HG03064 (cell line): Measurements from ENCODE around the gene ITGB1.
"Not testable (repeated sequence)": the region's sequence is repeated elsewhere in the genome, so short reads cannot be mapped to it uniquely, and the experiment has no call there.

Experiments
- ATAC-seq: cut with Tn5 transposase; IDR thresholded peaks from one replicate; pipeline ENCODE4 v1.9.1; 2021; ENCODE audit warnings: low read depth; ENCODE audit not compliant: unreplicated experiment

Gene ITGB1

GRCh38 chr10:32958085-32959005, at the start of gene ITGB1:
Gene ITGB1, minus strand, starts transcription at chr10:32958230. Its CDS starts 22,672 bp downstream, at chr10:32935558.
- ATAC-seq: peak; percentile 70

DNA sequence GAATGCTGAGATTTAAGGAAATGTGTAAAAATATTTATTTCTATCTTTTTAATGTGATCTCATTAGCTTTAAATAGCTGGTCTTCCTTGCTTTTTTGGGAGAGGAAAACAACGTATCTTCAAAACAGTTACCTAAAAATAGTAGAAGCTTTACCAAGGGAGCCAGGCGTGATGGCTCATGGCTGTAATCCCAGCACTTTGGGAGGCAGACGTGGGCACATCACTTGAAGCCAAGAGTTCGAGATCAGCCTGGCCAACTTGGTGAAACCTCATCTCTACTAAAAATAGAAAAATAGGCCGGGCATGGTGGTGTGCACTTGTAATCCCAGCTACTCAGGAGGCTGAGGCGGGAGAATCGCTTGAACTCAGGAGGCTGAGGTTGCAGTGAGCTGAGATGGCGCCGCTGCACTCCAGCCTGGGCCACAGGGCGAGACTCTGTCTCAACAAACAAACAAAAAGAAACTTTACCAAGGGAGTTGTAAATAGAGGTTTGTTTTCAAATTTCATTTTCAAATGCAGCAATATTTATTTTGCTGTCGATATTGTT, 48.4 kb upstream of the ITGB1 start:
- ATAC-seq: no peak

DNA sequence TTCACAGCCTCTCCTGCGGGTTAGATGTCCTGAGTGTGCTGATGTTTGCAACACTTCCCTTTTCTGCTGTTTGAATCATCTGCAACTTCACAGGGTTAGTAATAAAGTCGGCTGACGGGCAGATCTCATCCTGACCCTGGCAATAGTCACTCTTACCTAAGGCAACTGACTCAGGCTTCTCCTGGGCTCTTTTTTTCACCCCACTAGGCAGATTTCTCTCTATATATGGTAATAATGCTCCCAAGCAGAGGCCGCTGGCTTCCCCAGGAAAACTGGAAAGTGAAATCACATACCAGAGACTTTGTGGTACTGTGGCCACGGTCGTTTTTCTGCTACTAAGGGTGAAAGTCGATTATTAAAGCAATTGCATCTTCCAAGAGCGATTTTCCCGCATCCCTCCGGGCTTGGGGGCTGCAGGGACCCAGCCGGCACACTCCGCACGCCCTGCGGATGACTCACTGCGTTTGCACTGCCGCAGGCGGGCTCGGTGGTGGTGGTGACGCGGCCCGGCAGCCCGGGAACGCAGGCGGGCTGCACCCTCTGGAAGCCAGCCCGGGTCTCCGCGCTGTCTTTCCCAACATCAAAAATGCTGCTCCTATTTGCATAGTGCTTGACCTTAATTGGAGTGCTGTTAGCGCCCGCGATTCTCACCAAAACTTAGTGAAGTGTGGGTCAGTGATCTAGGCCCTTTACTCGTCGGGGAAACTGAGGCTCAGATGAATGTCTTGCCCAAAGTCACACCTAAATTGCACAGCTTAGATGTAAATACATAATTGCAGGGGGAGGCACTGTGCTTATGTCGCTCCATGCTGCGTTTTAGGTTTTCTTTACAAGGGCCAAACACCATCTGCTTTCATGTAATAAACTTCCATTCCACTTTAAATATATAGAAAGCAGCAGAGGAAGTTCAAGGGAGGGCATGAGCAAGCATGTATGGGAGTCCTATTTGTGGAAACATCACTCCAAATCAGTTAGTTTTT, 47.6 kb upstream of the ITGB1 start:
- ATAC-seq: no peak

DNA sequence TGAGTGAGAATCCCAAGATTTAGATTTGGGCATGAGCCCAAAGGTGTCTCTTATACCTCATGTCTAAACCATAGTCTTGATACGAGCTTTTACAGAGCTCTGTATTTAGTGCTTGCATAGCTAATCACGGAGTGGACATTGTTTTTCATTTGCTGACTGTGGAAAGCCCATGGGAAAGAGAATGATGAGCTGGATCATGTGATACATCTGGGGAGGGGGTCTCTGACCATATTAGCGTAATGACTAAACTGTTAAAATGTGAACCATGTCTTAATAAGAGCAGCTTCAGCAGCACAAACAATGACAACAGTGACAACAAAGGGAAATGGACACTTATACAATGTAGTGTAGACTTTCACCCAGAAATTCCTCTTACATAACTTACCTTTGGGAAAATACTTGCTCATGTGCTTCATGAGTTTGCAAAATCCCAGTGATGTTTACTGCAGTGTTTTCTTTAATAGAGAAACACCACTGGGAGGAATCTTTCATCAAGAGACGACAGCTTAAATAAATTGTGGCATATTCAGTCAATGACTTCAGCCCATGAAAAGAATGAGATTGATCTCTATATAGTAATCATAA, 44.0 kb upstream of the ITGB1 start:
- no peak for ATAC-seq

- not testable (repeated sequence) for ATAC-seq
These were observed 40.1 kb upstream of the ITGB1 start for GRCh38 chr10:32998060-32998581.

- ATAC-seq: no peak
These were observed 37.7 kb upstream of the ITGB1 start for GRCh38 chr10:32995751-32996150.

- ATAC-seq: no peak
These were observed 37.1 kb upstream of the ITGB1 start for GRCh38 chr10:32995066-32995622.

- not testable (repeated sequence) for ATAC-seq
These were observed 36.6 kb upstream of the ITGB1 start for GRCh38 chr10:32994632-32995031.

DNA sequence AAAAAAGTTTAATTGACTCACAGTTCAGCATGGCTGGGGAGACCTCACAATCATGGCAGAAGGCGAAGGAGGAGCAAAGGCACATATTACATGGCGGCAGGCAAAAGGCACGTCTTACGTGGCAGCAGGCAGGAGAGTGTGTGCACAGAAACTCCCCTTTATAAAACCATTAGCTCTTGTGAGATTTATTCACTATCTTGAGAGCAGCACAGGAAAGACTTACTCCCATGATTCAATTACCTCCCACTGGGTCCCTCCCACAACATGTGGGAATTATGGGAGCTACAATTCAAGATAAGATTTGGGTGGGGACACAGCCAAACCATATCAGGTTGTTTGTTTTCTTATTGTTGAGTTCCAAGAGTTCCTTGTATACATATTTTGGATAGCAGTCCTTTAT, 34.3 kb upstream of the ITGB1 start:
- ATAC-seq: not testable (repeated sequence)

GRCh38 chr10:32990811-32991210, 32.8 kb upstream of the ITGB1 start:
- ATAC-seq: no peak

- no peak for ATAC-seq
These were observed 30.6 kb upstream of the ITGB1 start for GRCh38 chr10:32988604-32989003.

- ATAC-seq: no peak
These were observed 29.1 kb upstream of the ITGB1 start for GRCh38 chr10:32987172-32987571.

- ATAC-seq: no peak
These were observed 27.8 kb upstream of the ITGB1 start for GRCh38 chr10:32985775-32986350.

DNA sequence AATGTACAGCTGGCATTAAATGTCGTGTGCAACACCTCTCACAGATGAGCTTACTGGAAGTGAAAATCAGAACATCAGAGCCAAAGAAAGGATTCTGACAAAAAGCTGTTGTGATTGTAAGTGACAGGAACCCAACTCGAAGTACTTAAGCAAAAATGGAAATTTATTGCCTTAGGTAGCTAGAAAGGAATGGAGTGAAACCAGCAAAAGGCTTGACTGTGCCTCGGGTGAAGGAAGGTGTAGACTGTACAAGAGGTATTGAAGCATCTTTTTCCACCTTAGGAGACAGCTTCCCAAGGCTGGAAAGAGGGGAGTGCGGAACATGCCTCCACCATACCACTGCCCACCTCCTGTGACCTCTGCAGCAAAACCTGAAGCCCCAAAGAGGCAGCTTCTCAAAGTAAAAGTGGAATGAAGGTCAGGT, 27.3 kb upstream of the ITGB1 start:
- no peak for ATAC-seq

GRCh38 chr10:32984003-32984600, 26.1 kb upstream of the ITGB1 start:
- no peak for ATAC-seq

- ATAC-seq: no peak
These were observed 25.2 kb upstream of the ITGB1 start for GRCh38 chr10:32982911-32983909.

DNA sequence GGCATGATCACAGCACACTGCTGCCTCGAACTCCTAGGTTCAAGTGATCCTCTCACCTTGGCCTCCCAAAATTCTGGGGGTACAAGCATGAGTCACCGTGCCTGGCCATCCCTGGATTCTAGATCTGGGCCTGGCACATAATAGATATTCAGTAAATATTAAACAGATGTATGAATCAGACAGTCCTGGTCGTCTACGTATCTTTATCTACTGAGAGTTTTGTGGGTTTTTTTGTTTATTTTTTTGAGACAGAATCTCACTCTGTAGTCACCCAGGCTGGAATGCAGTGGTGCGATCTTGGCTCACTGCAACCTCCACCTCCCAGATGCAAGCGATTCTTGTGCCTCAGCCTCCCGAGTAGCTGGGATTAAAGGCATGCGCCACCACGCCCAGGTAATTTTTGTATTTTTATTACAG, 24.3 kb upstream of the ITGB1 start:
- ATAC-seq: no peak

DNA sequence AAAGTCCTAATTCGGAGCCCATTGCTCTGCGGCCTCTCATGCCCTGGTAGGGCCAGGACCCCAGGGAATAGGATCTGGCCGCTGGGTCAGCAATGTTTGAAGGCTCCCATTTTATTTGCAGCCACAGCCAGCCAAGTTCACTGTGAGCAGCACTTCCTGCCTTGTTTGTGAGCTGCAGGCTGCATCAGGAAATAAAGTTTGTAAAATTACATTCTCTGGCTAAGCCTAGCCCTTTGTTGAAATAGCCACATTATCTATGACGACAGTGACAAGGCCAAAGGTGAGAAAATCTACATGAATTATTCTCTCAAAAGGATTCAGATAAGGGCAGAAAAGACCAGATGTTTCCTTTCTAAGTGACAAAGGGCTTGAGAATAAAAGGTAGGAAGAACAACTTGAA, 23.7 kb upstream of the ITGB1 start:
- no peak for ATAC-seq
